Uterus (tissue), 4 donors: ENCODE data around the gene LRRC25. TPM values are rescaled to one million over a fixed set of nuclear protein-coding genes. Genes with fewer than 3 reads are reported as not detected.

ENCODE experiments used
- DNase-seq, 2 donors: peaks; one replicate each; pipeline ENCODE4 v3.0.0-alpha.2; 2019 to 2020
- H3K27ac ChIP-seq, 2 donors: fragments of 200-600 bp; sonication (generic); 1 replicate in 1 of 2; 2 replicates in 1 of 2; pipeline ENCODE4 v1.5.1; 2016 to 2018
- H3K27me3 ChIP-seq, 2 donors: fragments of 200-600 bp; sonication (generic); one replicate each; pipeline ENCODE4 v1.5.1; 2018 to 2019; ENCODE audit warnings: control low read depth in 1 of 2
- H3K36me3 ChIP-seq, 2 donors: fragments of 200-600 bp; sonication (generic); one replicate each; pipeline ENCODE4 v1.5.1; 2019; ENCODE audit warnings: control low read depth in 1 of 2
- H3K4me1 ChIP-seq, 2 donors: fragments of 200-600 bp; sonication (generic); one replicate each; pipeline ENCODE4 v1.5.1; 2018 to 2019; ENCODE audit warnings: control low read depth in 1 of 2
- H3K4me3 ChIP-seq, 2 donors: fragments of 200-600 bp; sonication (generic); 1 replicate in 1 of 2; 2 replicates in 1 of 2; pipeline ENCODE4 v1.5.1; 2018 to 2019; ENCODE audit warnings: mild to moderate bottlenecking in 1 of 2
- H3K9me3 ChIP-seq, 2 donors: fragments of 200-600 bp; sonication (generic); one replicate each; pipeline ENCODE4 v1.5.1; 2019; ENCODE audit warnings: control low read depth in 1 of 2
- POLR2A ChIP-seq, 2 donors: fragments of 450-650 bp; IDR thresholded peaks; one replicate each; pipeline ENCODE4 v1.6.1; 2016; ENCODE audit warnings: antibody characterized with exemption in 2 of 2, mild to moderate bottlenecking in 1 of 2, moderate library complexity in 1 of 2
- intact Hi-C: fragments of 100-400 bp; cut with DNase I; formaldehyde crosslinking; loops from one replicate; pipeline ENCODE4 v1.15.1; 2023; ENCODE audit warnings: low total_unique reads
- total RNA-seq, 4 donors: library from RNA; depleted of rRNA in 3 of 4; stranded (reverse); fragments of >200 nt in 3 of 4; gene quantifications; one replicate each; pipeline versions ENCODE4 v1.1.0 to v1.2.4, GENCODE V29; 2014 to 2023
- TF ChIP-seq, protein P1 (sequence below), 4 experiments: fragments of 200-600 bp in 2 of 4; fragments of 450-650 bp in 2 of 4; sonication (generic) in 2 of 4; IDR thresholded peaks; one replicate each; pipeline ENCODE4 v1.5.1; 2016 to 2019; ENCODE audit warnings: antibody characterized with exemption in 4 of 4, mild to moderate bottlenecking in 2 of 4, moderate library complexity in 1 of 4
- donor health status: DM: yes; HTN: yes; CAD: no.

Gene LRRC25
- total RNA-seq, 4 donors from 2014 or later, result 0.51 to 2.3 (median 1.9) TPM; not detected in 1

GRCh38 chr19:18440936-18441803 lies 43.7 kb upstream of the LRRC25 start:
- H3K4me1 ChIP-seq, result peaks cover 0 to 10% of the 10 kb centered on the region in 2 donors
- H3K27ac ChIP-seq, result peak overlapping the region in 1 of 2 donors; percentile 21
- intact Hi-C loops, result loop anchor here (10.0 kb wide), 1 partner anchor 134 kb away; the partner anchor contains the start of gene UBA52
- no peaks in the 10 kb centered on the region for H3K36me3 ChIP-seq
- DNase-seq, result no peak
- TF ChIP-seq POLR2A (IDR thresholded peaks at IDR 0.05), result no peak
- no peaks in the 10 kb centered on the region for H3K27me3 ChIP-seq
- no peak overlapping the region for H3K4me3 ChIP-seq
- no peaks in the 10 kb centered on the region for H3K9me3 ChIP-seq

- DNase-seq, result no peak
- peaks cover 0 to 10% of the 10 kb centered on the region in 2 donors for H3K4me1 ChIP-seq
- H3K9me3 ChIP-seq, result no peaks in the 10 kb centered on the region
- H3K36me3 ChIP-seq, result no peaks in the 10 kb centered on the region
- no peak for TF ChIP-seq POLR2A (IDR thresholded peaks at IDR 0.05)
- TF ChIP-seq, protein P1, sequence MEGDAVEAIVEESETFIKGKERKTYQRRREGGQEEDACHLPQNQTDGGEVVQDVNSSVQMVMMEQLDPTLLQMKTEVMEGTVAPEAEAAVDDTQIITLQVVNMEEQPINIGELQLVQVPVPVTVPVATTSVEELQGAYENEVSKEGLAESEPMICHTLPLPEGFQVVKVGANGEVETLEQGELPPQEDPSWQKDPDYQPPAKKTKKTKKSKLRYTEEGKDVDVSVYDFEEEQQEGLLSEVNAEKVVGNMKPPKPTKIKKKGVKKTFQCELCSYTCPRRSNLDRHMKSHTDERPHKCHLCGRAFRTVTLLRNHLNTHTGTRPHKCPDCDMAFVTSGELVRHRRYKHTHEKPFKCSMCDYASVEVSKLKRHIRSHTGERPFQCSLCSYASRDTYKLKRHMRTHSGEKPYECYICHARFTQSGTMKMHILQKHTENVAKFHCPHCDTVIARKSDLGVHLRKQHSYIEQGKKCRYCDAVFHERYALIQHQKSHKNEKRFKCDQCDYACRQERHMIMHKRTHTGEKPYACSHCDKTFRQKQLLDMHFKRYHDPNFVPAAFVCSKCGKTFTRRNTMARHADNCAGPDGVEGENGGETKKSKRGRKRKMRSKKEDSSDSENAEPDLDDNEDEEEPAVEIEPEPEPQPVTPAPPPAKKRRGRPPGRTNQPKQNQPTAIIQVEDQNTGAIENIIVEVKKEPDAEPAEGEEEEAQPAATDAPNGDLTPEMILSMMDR (IDR thresholded peaks at IDR 0.05), result peak in 3 of 4 experiments; percentile 8 to 20 (median 18)
- intact Hi-C loops, result loop anchor here (10.0 kb wide), 1 partner anchor 134 kb away; the partner anchor contains the start of gene UBA52
- H3K27ac ChIP-seq, result peak overlapping the region in 1 of 2 donors; percentile 21
- no peaks in the 10 kb centered on the region for H3K27me3 ChIP-seq
- no peak overlapping the region for H3K4me3 ChIP-seq
Measured at GRCh38 chr19:18440415-18440877, 43.0 kb upstream of the LRRC25 start.

DNA sequence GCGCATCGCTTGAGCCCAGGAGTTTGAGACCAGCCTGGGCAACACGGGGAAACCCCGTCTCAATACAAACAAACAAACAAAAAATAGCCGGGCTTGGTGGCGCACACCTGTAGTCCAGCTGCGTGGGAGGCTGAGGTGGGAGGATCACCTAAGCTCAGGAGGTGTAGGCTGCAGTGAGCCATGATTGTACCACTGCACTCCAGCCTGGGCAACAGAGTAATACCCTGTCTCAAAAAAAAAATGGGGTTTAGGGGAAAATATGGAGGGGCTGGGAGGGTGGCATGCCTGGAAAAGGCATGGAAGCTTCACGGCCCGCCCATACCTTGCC lies 42.5 kb upstream of the LRRC25 start:
- intact Hi-C loops, result loop anchor here (10.0 kb wide), 1 partner anchor 135 kb away; the partner anchor contains the start of gene UBA52
- no peaks in the 10 kb centered on the region for H3K9me3 ChIP-seq
- DNase-seq, result no peak
- TF ChIP-seq POLR2A (IDR thresholded peaks at IDR 0.05), result no peak
- TF ChIP-seq, protein P1 (IDR thresholded peaks at IDR 0.05), result no peak
- peak overlapping the region; percentile 81 to 90 for H3K27ac ChIP-seq
- H3K27me3 ChIP-seq, result no peaks in the 10 kb centered on the region
- H3K4me1 ChIP-seq, result peaks cover 0 to 10% of the 10 kb centered on the region in 2 donors
- H3K36me3 ChIP-seq, result no peaks in the 10 kb centered on the region
- H3K4me3 ChIP-seq, result no peak overlapping the region

- H3K27ac ChIP-seq, result peak overlapping the region; percentile 81 to 90
- H3K36me3 ChIP-seq, result no peaks in the 10 kb centered on the region
- peak in 1 of 2 donors; percentile 60 for DNase-seq
- no peaks in the 10 kb centered on the region for H3K27me3 ChIP-seq
- H3K4me1 ChIP-seq, result peaks cover 0 to 10% of the 10 kb centered on the region in 2 donors
- H3K9me3 ChIP-seq, result no peaks in the 10 kb centered on the region
- TF ChIP-seq, protein P1 (IDR thresholded peaks at IDR 0.05), result no peak
- no peak for TF ChIP-seq POLR2A (IDR thresholded peaks at IDR 0.05)
- no peak overlapping the region for H3K4me3 ChIP-seq
- intact Hi-C loops, result no loop called here
Measured at GRCh38 chr19:18439025-18439909, 41.8 kb upstream of the LRRC25 start.

- intact Hi-C loops, result no loop called here
- peak; percentile 83 for DNase-seq
- Histone ChIP-seq H3K27ac (peak overlapping the region; percentile 81 to 90), H3K4me1 (peaks cover 0 to 10% of the 10 kb centered on the region in 2 donors), H3K36me3 (no peaks in the 10 kb centered on the region), H3K27me3 (no peaks in the 10 kb centered on the region), H3K4me3 (peak overlapping the region; percentile 45 to 56), H3K9me3 (no peaks in the 10 kb centered on the region)
- TF ChIP-seq POLR2A (IDR thresholded peaks at IDR 0.05), result peak in 1 of 2 donors; percentile 9
- TF ChIP-seq, protein P1 (IDR thresholded peaks at IDR 0.05), result peak in 2 of 4 experiments; percentile 10 to 20
Measured at GRCh38 chr19:18438331-18439024, 41.1 kb upstream of the LRRC25 start.
